H54 (cell line): ENCODE measurements around the gene TATDN2.

Experiments used
- DNase-seq: peaks from one replicate; pipeline ENCODE4 v3.0.0; 2011; ENCODE audit warnings: low spot score, mixed read lengths; ENCODE audit not compliant: insufficient read length
- FAIRE-seq: peaks from 3 replicates; lab custom pipeline; 2011; peaks lifted over from hg19 to GRCh38; lab: Jason Lieb, UNC
- POLR2A ChIP-seq: IDR thresholded peaks from 2 replicates; pipeline ENCODE4 v1.6.1; 2011; ENCODE audit warnings: low read depth, mild to moderate bottlenecking, low read length

TATDN2 gene

GRCh38 chr3:10226293-10226692, 22.0 kb upstream of the TATDN2 start:
- FAIRE-seq (no peak), DNase-seq (no peak)
- TF ChIP-seq POLR2A = no peak

DNA sequence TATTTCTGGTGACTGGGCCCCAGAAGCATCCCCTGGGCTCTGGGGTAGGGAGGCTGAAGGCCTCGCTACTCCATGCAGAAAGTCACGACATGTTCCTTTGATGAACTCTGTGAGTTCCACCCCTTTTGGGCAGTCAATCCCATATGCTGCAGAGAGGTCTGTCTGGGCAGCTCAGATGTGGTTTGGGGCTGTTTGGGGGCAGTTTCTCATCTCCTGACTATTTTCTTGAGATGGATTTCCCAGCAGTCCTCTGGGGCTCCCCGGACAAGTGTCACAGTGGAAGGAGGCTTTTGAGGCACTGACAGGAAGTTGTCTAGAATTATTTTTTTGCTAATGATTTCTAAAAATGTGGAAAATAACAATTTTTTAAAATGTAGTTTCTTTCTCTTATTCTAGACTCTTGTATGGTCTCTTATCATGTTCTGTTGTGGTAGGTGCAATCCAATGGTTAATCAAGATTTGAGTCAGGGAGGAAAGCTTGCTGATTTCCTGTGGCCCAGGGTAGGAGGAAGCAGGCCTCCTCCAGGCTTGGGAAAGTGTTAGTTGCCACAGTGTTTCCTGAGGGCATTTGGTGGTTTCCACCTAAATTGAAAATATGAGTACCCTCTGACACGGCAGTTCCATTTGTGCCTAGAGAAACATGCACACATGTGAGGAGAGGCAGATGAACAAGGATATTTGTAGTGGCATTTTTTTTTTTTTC, 19.9 kb upstream of the TATDN2 start:
- DNase-seq = no peak
- TF ChIP-seq POLR2A = no peak
- no peak for FAIRE-seq

DNA sequence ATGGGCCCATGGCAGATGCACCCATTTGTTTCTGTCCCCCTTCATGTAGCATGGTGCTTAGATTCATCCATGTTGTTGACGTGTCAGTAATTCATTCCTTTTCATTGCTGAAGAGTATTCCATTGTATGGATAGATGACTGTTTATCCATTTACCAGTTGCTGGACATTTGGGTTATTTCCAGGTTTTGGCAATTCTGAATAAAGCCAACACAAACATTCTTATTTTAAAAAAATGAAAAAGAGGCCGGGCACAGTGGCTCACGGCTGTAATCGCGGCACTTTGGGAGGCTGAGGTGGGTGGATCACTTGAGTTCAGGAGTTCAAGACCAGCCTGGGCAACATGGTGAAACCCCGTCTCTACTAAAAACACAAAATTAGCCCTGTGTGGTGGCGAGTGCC, 18.7 kb upstream of the TATDN2 start:
- FAIRE-seq = no peak
- no peak for TF ChIP-seq POLR2A
- no peak for DNase-seq

GRCh38 chr3:10232137-10232536, 16.1 kb upstream of the TATDN2 start:
- no peak for TF ChIP-seq POLR2A
- DNase-seq (no peak), FAIRE-seq (no peak)

DNA sequence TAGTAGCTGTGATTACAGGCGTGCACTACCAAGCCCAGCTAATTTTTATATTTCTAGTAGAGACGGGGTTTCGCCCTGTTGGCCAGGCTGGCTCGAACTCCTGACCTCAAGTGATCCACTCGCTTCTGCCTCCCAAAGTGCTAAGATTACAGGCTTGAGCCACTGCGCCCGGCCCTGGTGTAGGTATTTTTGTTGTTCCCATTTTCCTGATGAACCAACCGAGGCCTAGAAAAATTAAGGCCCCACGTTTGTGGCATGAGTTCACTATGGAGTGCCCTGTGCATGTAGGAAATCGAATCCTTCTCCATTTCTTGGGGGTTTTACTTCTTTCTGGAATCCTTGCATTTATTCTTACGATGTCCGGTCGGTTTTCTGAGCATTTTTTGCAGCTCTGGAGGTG, 14.3 kb upstream of the TATDN2 start:
- FAIRE-seq (no peak), DNase-seq (no peak)
- no peak for TF ChIP-seq POLR2A

- FAIRE-seq (no peak), DNase-seq (no peak)
- TF ChIP-seq POLR2A = no peak
Measured at GRCh38 chr3:10234526-10235230, 13.6 kb upstream of the TATDN2 start.

DNA sequence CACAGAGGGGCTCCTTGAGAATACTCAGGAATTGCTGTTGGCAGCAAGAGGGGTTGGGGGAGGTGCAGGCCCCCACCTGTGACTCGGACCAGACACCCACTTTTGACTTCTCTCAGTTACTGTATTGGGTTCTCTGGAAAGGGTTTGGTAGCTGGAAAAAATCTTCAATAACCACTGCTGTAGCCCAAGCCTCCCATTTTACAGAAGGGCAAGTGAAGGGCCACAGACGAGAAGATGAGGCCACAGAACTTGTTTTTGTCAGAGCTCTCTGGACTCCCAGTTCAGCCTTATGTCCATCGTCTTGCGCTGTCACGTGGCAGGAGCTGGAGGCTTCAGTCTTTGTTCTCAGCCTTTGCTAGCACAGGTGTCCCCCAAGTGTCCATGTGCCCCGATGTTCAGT, 12.7 kb upstream of the TATDN2 start:
- no peak for DNase-seq
- no peak for TF ChIP-seq POLR2A
- FAIRE-seq = no peak

GRCh38 chr3:10238345-10239183, 9.7 kb upstream of the TATDN2 start:
- DNase-seq (no peak), FAIRE-seq (no peak)
- TF ChIP-seq POLR2A = no peak

GRCh38 chr3:10240799-10241198, 7.5 kb upstream of the TATDN2 start:
- TF ChIP-seq POLR2A = no peak
- DNase-seq = no peak
- no peak for FAIRE-seq

GRCh38 chr3:10242182-10243065, 5.8 kb upstream of the TATDN2 start:
- DNase-seq = no peak
- no peak for TF ChIP-seq POLR2A
- FAIRE-seq = no peak

GRCh38 chr3:10244009-10244408, 4.2 kb upstream of the TATDN2 start:
- DNase-seq = no peak
- no peak for TF ChIP-seq POLR2A
- FAIRE-seq = no peak

DNA sequence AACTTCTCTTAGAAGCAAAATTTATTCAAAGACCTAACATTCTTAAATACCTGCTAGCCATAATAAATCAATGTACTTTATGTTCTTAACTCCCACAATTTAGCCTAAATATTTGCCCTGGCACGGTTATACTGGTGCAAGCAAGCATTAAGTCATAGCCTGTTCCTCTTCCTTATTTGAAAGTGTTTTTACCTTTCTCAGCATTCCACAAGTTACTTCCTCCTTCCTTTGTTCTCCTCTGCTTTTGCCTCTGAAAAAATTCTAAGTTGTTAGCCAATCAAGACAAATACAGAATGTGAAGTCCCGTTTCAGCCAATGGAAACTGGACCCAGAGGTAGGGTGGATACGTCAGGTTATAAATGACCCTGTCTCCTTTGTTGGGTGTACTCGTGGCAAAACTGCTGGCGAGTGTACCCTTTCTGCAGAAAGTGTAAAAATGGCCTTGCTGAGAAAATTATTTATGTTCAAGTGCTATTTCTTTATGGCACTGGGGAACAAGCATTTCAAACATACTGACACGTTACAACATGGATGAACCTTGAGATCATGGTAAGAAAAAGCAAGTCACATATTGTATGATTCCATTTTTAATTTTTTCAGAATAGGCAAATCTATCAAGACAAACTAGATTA, 3.1 kb upstream of the TATDN2 start:
- FAIRE-seq (no peak), DNase-seq (no peak)
- no peak for TF ChIP-seq POLR2A

- no peak for FAIRE-seq
- no peak for TF ChIP-seq POLR2A
- no peak for DNase-seq
Measured at GRCh38 chr3:10247679-10248183, 528 bp upstream of the TATDN2 start.
